GM21576 (cell line): ENCODE data around the gene TXNRD1.
"Not testable (repeated sequence)": the region's sequence is repeated elsewhere in the genome, so short reads cannot be mapped to it uniquely, and the experiment has no call there.

Experiments used
- ATAC-seq: cut with Tn5 transposase; IDR thresholded peaks from one replicate; pipeline ENCODE4 v1.9.1; 2021; ENCODE audit warnings: mild to moderate bottlenecking, moderate library complexity; ENCODE audit not compliant: unreplicated experiment

TXNRD1 gene

GRCh38 chr12:104394086-104394485 lies 178.5 kb downstream of the TXNRD1 start:
- ATAC-seq = not testable (repeated sequence)
